Breast epithelium (tissue), 4 donors: ENCODE results near the gene MAS1. TPM values are rescaled to one million over a fixed set of nuclear protein-coding genes. Genes with fewer than 3 reads are reported as not detected.
"Not testable (repeated sequence)": the region's sequence is repeated elsewhere in the genome, so short reads cannot be mapped to it uniquely, and the experiment has no call there.

Experiments
- DNase-seq, 2 donors: peaks; one replicate each; pipeline ENCODE4 v3.0.0-alpha.2; 2019; ENCODE audit warnings: low spot score in 2 of 2
- H3K27ac ChIP-seq, 2 donors: fragments of 200-600 bp; sonication (generic) in 1 of 2; one replicate each; pipeline ENCODE4 v1.5.1; 2016 to 2019; ENCODE audit warnings: mild to moderate bottlenecking in 1 of 2
- H3K27me3 ChIP-seq, 2 donors: fragments of 200-600 bp; sonication (generic) in 1 of 2; one replicate each; pipeline versions ENCODE4 v1.5.1 to v1.6.0; 2017 to 2019; ENCODE audit warnings: control low read depth in 1 of 2, mild to moderate bottlenecking in 1 of 2
- H3K36me3 ChIP-seq: fragments of 200-600 bp; one replicate; pipeline ENCODE4 v1.5.1; 2019
- H3K4me1 ChIP-seq, 2 donors: fragments of 200-600 bp; sonication (generic); one replicate each; pipeline ENCODE4 v1.5.1; 2016 to 2019; ENCODE audit warnings: control low read depth in 1 of 2
- H3K4me3 ChIP-seq, 3 donors: fragments of 200-600 bp; sonication (generic); 1 replicate in 2 of 3; 2 replicates in 1 of 3; pipeline ENCODE4 v1.5.1; 2016 to 2019; ENCODE audit warnings: mild to moderate bottlenecking in 3 of 3, moderate library complexity in 2 of 3
- H3K9me3 ChIP-seq, 2 donors: fragments of 200-600 bp; sonication (generic) in 1 of 2; one replicate each; pipeline ENCODE4 v1.5.1; 2016 to 2019; ENCODE audit warnings: control low read depth in 1 of 2
- CTCF ChIP-seq, 3 donors: fragments of 450-650 bp; IDR thresholded peaks; one replicate each; pipeline ENCODE4 v1.5.1; 2016 to 2017; ENCODE audit warnings: antibody characterized with exemption in 3 of 3, mild to moderate bottlenecking in 3 of 3, moderate library complexity in 3 of 3
- POLR2A ChIP-seq: fragments of 450-650 bp; IDR thresholded peaks from one replicate; pipeline ENCODE4 v1.6.1; 2016; ENCODE audit warnings: antibody characterized with exemption, mild to moderate bottlenecking, moderate library complexity
- POLR2AphosphoS5 ChIP-seq, 3 donors: sonication (generic); formaldehyde crosslinking; IDR thresholded peaks; one replicate each; pipeline ENCODE4 v1.6.1; 2017; ENCODE audit warnings: antibody characterized with exemption in 3 of 3
- intact Hi-C: fragments of 100-400 bp; cut with DNase I; formaldehyde crosslinking; loops from one replicate; pipeline ENCODE4 v1.15.1; 2023; ENCODE audit warnings: low total_unique reads
- total RNA-seq, 3 donors: library from RNA; depleted of rRNA; stranded (reverse); fragments of >200 nt; gene quantifications; one replicate each; pipeline ENCODE4 v1.1.0, GENCODE V29; 2016

The MAS1 gene
- total RNA-seq, 3 donors from 2014 or later = not detected

DNA sequence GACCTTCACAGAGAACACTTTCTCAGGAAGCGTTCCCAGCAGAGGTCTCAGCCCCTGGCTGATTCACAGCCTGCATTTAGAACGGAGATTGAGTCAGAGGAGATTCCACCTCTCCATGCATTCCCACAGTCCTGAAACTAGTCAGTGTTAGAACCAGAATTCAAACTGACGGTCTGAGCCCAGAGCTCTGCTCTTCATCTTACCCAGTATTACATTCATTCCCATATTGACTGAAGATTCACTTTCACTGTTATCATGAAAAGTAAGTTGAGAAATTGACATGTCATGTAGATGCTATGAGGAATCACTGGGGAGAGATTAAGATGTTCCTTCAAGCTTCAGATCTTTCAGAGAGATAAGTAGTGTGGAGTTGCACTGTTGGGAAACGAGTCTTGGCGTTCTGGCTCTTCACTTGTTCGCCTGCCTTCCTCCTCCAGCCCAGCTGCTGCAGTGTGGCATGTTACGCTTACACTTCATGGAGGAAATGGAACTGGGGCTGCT lies 28.3 kb downstream of the MAS1 start:
- no peak overlapping the region for H3K4me3 ChIP-seq
- intact Hi-C loops = no loop called here
- H3K27me3 ChIP-seq = no peaks in the 10 kb centered on the region
- no peaks in the 10 kb centered on the region for H3K36me3 ChIP-seq
- no peak for TF ChIP-seq CTCF (IDR thresholded peaks at IDR 0.05)
- TF ChIP-seq POLR2A = no peak
- no peak for TF ChIP-seq POLR2AphosphoS5 (IDR thresholded peaks at IDR 0.05)
- H3K9me3 ChIP-seq = no peaks in the 10 kb centered on the region
- no peak for DNase-seq
- no peak overlapping the region for H3K27ac ChIP-seq
- H3K4me1 ChIP-seq = no peaks in the 10 kb centered on the region

- intact Hi-C loops = no loop called here
- Histone ChIP-seq H3K4me3 (no peak overlapping the region), H3K36me3 (no peaks in the 10 kb centered on the region), H3K9me3 (no peaks in the 10 kb centered on the region), H3K4me1 (no peaks in the 10 kb centered on the region), H3K27ac (no peak overlapping the region), H3K27me3 (no peaks in the 10 kb centered on the region)
- DNase-seq = no peak
- TF ChIP-seq CTCF (IDR thresholded peaks at IDR 0.05) = no peak
- no peak for TF ChIP-seq POLR2A
- no peak for TF ChIP-seq POLR2AphosphoS5 (IDR thresholded peaks at IDR 0.05)
Observed at GRCh38 chr6:159919800-159920199, 29.0 kb downstream of the MAS1 start.

DNA sequence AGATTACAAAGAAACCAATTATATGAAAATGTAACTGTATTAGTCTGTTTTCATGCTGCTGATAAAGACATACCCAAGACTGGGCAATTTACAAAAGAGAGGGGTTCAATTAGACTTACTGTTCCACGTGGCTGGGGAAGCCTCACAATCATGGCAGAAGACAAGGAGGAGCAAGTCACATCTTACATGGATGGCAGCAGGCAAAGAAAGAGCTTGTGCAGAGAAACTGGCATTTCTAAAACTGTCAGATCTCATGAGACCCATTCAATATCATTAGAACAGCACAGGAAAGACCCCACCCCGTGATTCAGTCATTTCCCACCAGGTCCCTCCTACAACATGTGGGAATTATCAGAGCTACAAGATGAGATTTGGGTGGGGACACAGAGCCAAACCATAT lies 33.4 kb downstream of the MAS1 start:
- DNase-seq, intact Hi-C loops, H3K27ac ChIP-seq: not testable (repeated sequence)

GRCh38 chr6:159926542-159927203 lies 35.9 kb downstream of the MAS1 start:
- Histone ChIP-seq H3K4me1 (no peaks in the 10 kb centered on the region), H3K27ac (no peak overlapping the region), H3K9me3 (no peaks in the 10 kb centered on the region), H3K27me3 (no peaks in the 10 kb centered on the region), H3K4me3 (no peak overlapping the region), H3K36me3 (no peaks in the 10 kb centered on the region)
- TF ChIP-seq POLR2A = no peak
- TF ChIP-seq POLR2AphosphoS5 (IDR thresholded peaks at IDR 0.05) = no peak
- TF ChIP-seq CTCF (IDR thresholded peaks at IDR 0.05) = no peak
- intact Hi-C loops = no loop called here
- no peak for DNase-seq

More for the DNA sequence above, 33.4 kb downstream of the MAS1 start:
- not testable (repeated sequence) for H3K4me3 ChIP-seq, H3K4me1 ChIP-seq, H3K36me3 ChIP-seq, H3K9me3 ChIP-seq, H3K27me3 ChIP-seq

DNA sequence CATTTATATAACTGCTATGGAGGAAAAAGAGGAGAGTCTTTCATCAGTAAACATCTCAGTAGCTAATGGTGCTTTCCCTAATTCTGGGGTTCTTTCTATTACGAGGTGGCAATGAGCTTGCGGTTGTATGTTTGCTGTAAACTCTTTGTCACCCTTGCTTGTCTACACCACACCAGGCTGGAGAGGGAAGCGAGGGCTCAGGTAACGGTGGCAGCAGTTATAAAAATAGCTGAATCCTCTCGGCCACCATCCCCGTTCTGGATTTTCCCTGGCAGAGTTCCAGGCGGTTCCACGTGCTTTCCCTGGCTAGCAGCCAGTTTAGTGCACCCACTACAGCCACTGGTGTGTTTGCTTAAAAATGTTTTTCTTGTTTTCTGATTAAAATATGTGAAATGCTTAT lies 39.0 kb downstream of the MAS1 start:
- no peak overlapping the region for H3K27ac ChIP-seq
- no peaks in the 10 kb centered on the region for H3K9me3 ChIP-seq
- TF ChIP-seq CTCF (IDR thresholded peaks at IDR 0.05) = no peak
- no peak for TF ChIP-seq POLR2AphosphoS5 (IDR thresholded peaks at IDR 0.05)
- TF ChIP-seq POLR2A = no peak
- H3K4me1 ChIP-seq = no peaks in the 10 kb centered on the region
- H3K4me3 ChIP-seq = no peak overlapping the region
- no peak for DNase-seq
- intact Hi-C loops = no loop called here
- no peaks in the 10 kb centered on the region for H3K27me3 ChIP-seq
- no peaks in the 10 kb centered on the region for H3K36me3 ChIP-seq
